Loucy (cell line): ENCODE results near the gene KLK4.

Experiments used
- H2AFZ ChIP-seq: fragments of 200-600 bp; sonication (generic); 2 replicates; pipeline ENCODE4 v1.6.0; 2016; ENCODE audit warnings: antibody characterized with exemption, mild to moderate bottlenecking, low read length, moderate library complexity
- H3F3A ChIP-seq: fragments of 200-600 bp; 2 replicates; pipeline ENCODE4 v1.6.0; 2016; ENCODE audit warnings: antibody characterized with exemption, low read depth, mild to moderate bottlenecking
- H3K27me3 ChIP-seq: fragments of 200-600 bp; sonication (generic); 2 replicates; pipeline ENCODE4 v1.6.1; 2014; ENCODE audit warnings: low read length, mild to moderate bottlenecking; ENCODE audit not compliant: insufficient read depth, poor library complexity, severe bottlenecking
- H3K36me3 ChIP-seq: fragments of 200-600 bp; sonication (generic); 2 replicates; pipeline ENCODE4 v1.6.1; 2016; ENCODE audit warnings: low read length; ENCODE audit not compliant: insufficient read depth
- H3K4me1 ChIP-seq: fragments of 200-600 bp; sonication (generic); 2 replicates; pipeline ENCODE4 v1.5.1; 2014; ENCODE audit warnings: low read length, mild to moderate bottlenecking; ENCODE audit not compliant: insufficient read depth, poor library complexity, severe bottlenecking
- H3K4me2 ChIP-seq: fragments of 200-600 bp; sonication (generic); 2 replicates; pipeline ENCODE4 v1.6.0; 2014; ENCODE audit warnings: antibody characterized with exemption, low read length, low read depth, mild to moderate bottlenecking; ENCODE audit not compliant: poor library complexity, severe bottlenecking
- H3K4me3 ChIP-seq: fragments of 200-600 bp; sonication (generic); 2 replicates; pipeline ENCODE4 v1.5.1; 2014; ENCODE audit warnings: low read length, mild to moderate bottlenecking, mixed read lengths; ENCODE audit not compliant: poor library complexity, severe bottlenecking
- H3K79me2 ChIP-seq: fragments of 200-600 bp; sonication (generic); 2 replicates; pipeline ENCODE4 v1.6.1; 2014; ENCODE audit warnings: low read length; ENCODE audit not compliant: insufficient read depth
- H3K9ac ChIP-seq: fragments of 200-600 bp; sonication (generic); 2 replicates; pipeline ENCODE4 v1.6.0; 2014; ENCODE audit warnings: mild to moderate bottlenecking, low read depth, low read length, moderate library complexity; ENCODE audit not compliant: poor library complexity, severe bottlenecking
- H3K9me2 ChIP-seq: fragments of 200-600 bp; sonication (generic); replicated peaks from 2 replicates; pipeline ENCODE4 v1.6.1; 2016; ENCODE audit warnings: low read depth, low read length, mixed read lengths
- H3K9me3 ChIP-seq: fragments of 200-600 bp; sonication (generic); 2 replicates; pipeline ENCODE4 v1.6.1; 2014; ENCODE audit warnings: mild to moderate bottlenecking, antibody characterized with exemption, low read length, low read depth; ENCODE audit not compliant: insufficient read depth
- H4K20me1 ChIP-seq: fragments of 200-600 bp; sonication (generic); 2 replicates; pipeline ENCODE4 v1.6.0; 2014; ENCODE audit warnings: antibody characterized with exemption, low read length, mild to moderate bottlenecking; ENCODE audit not compliant: insufficient read depth, poor library complexity, severe bottlenecking
- EZH2phosphoT487 ChIP-seq: fragments of 200-600 bp; IDR thresholded peaks from 2 replicates; pipeline ENCODE4 v1.6.1; 2018; ENCODE audit warnings: antibody characterized with exemption, mild to moderate bottlenecking, moderate library complexity, borderline replicate concordance
- TF ChIP-seq, protein P1 (sequence below): fragments of 200-600 bp; sonication (generic); conservative IDR thresholded peaks from 2 replicates; pipeline ENCODE4 v1.5.1; 2014; ENCODE audit warnings: mild to moderate bottlenecking, antibody characterized with exemption, low read length

Gene KLK4

DNA sequence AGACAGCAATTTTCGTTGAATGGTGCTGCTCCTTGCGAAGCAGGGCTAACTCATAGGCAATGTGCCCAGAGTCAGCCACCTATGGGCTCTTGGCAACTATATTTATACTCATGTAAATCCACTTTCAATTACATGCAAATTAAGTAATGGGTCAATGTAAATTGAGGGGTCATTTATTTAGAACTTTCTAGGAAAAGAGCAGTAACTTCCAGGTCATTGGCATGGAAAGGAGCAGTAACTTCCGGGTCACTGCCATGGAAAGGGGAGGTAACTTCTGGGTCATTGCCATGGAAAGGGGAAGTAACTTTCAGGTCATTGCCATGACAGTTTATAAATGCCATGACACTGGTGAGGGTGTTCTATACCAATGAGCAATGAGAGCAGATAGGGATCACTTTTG is 11.6 kb downstream of the KLK4 start:
- no peak for TF ChIP-seq EZH2phosphoT487
- TF ChIP-seq, protein P1, sequence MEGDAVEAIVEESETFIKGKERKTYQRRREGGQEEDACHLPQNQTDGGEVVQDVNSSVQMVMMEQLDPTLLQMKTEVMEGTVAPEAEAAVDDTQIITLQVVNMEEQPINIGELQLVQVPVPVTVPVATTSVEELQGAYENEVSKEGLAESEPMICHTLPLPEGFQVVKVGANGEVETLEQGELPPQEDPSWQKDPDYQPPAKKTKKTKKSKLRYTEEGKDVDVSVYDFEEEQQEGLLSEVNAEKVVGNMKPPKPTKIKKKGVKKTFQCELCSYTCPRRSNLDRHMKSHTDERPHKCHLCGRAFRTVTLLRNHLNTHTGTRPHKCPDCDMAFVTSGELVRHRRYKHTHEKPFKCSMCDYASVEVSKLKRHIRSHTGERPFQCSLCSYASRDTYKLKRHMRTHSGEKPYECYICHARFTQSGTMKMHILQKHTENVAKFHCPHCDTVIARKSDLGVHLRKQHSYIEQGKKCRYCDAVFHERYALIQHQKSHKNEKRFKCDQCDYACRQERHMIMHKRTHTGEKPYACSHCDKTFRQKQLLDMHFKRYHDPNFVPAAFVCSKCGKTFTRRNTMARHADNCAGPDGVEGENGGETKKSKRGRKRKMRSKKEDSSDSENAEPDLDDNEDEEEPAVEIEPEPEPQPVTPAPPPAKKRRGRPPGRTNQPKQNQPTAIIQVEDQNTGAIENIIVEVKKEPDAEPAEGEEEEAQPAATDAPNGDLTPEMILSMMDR, result no peak
- Histone ChIP-seq H3K4me3 (no peak overlapping the region), H3K4me1 (no peaks in the 10 kb centered on the region), H3K9me3 (no peaks in the 10 kb centered on the region), H3K36me3 (no peaks in the 10 kb centered on the region), H3K4me2 (no peak overlapping the region), H3F3A (no peaks in the 10 kb centered on the region), H4K20me1 (no peaks in the 10 kb centered on the region), H3K9ac (no peak overlapping the region), H3K9me2 (no peaks in the 10 kb centered on the region), H3K27me3 (no peaks in the 10 kb centered on the region), H2AFZ (no peak overlapping the region), H3K79me2 (no peaks in the 10 kb centered on the region)

DNA sequence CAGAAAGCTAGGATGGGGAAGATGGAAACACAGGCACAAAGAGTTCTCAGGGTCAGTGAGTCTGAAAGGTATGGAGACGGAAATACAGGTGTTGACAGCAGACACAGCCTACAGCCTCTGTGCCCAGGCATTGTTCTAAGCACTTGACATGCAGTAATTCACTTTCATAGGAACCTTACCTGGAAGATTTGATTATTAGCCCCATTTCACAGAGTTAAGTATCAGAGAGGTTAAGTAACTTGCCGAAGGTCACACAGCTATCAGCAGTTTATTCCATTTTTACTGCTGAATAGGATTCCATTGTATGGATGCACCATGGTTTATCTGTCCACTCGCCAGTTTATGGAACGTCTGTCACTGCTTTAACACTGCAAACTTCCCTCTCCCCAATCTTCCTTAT is 13.2 kb downstream of the KLK4 start:
- Histone ChIP-seq H4K20me1 (no peaks in the 10 kb centered on the region), H3K4me2 (no peak overlapping the region), H3K4me3 (no peak overlapping the region), H3K4me1 (no peaks in the 10 kb centered on the region), H3K9me3 (no peaks in the 10 kb centered on the region), H3F3A (no peaks in the 10 kb centered on the region), H3K9me2 (no peaks in the 10 kb centered on the region), H3K36me3 (no peaks in the 10 kb centered on the region), H2AFZ (no peak overlapping the region), H3K79me2 (no peaks in the 10 kb centered on the region), H3K27me3 (no peaks in the 10 kb centered on the region), H3K9ac (no peak overlapping the region)
- TF ChIP-seq, protein P1, result no peak
- no peak for TF ChIP-seq EZH2phosphoT487

DNA sequence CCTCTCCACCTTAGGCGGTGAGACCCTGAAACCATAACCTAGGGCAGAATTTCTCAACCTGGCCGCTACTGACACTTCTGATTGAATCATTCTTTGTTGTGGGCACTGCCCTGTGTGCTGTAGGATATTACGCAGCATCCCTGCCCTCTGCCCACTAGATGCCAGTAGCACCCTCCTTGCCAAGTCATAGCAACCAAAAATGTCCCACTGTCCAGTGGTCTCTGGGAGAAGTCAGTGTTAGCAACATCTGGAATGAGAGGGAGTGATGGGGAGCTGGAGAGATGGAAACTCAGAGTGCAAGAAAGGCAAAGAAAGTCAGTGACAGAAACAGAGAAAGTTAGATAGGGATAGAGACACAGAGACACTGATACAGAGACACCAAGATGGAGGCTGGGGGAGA is 13.6 kb downstream of the KLK4 start:
- Histone ChIP-seq H3K9me3 (no peaks in the 10 kb centered on the region), H2AFZ (no peak overlapping the region), H3K79me2 (no peaks in the 10 kb centered on the region), H3K4me2 (no peak overlapping the region), H3K4me3 (no peak overlapping the region), H3K9me2 (no peaks in the 10 kb centered on the region), H3F3A (no peaks in the 10 kb centered on the region), H3K9ac (no peak overlapping the region), H3K27me3 (no peaks in the 10 kb centered on the region), H3K36me3 (no peaks in the 10 kb centered on the region), H4K20me1 (no peaks in the 10 kb centered on the region), H3K4me1 (no peaks in the 10 kb centered on the region)
- TF ChIP-seq, protein P1, result no peak
- TF ChIP-seq EZH2phosphoT487, result no peak
